Erythroblast (primary cell): ENCODE results near the gene HOXB13.

ENCODE experiments used
- DNase-seq, 2 experiments: peaks; one replicate each; lab custom pipeline; 2025; lab: John Stamatoyannopoulos, UW
- GATA1 ChIP-seq: IDR thresholded peaks from 2 replicates; pipeline ENCODE4 v1.6.1; 2011; ENCODE audit warnings: low read depth, mild to moderate bottlenecking, control low read depth, low read length, moderate library complexity
- POLR2A ChIP-seq: IDR thresholded peaks from 2 replicates; pipeline ENCODE4 v1.6.1; 2011; ENCODE audit warnings: mild to moderate bottlenecking, low read length

HOXB13 gene

GRCh38 chr17:48753794-48754499 is 25.4 kb upstream of the HOXB13 start:
- no peak for TF ChIP-seq GATA1
- TF ChIP-seq POLR2A: no peak
- DNase-seq: no peak

- no peak for DNase-seq
- TF ChIP-seq POLR2A: no peak
- no peak for TF ChIP-seq GATA1
Observed at GRCh38 chr17:48752399-48753288, 24.1 kb upstream of the HOXB13 start.

GRCh38 chr17:48751733-48752398 is 23.3 kb upstream of the HOXB13 start:
- no peak for DNase-seq
- TF ChIP-seq POLR2A (no peak), GATA1 (no peak)

GRCh38 chr17:48751172-48751571 is 22.6 kb upstream of the HOXB13 start:
- TF ChIP-seq GATA1 (no peak), POLR2A (no peak)
- no peak for DNase-seq

GRCh38 chr17:48749621-48750553 is 21.3 kb upstream of the HOXB13 start:
- TF ChIP-seq POLR2A: no peak
- TF ChIP-seq GATA1: no peak
- DNase-seq: no peak

- DNase-seq: no peak
- TF ChIP-seq POLR2A: no peak
- no peak for TF ChIP-seq GATA1
Observed at GRCh38 chr17:48748718-48749566, 20.4 kb upstream of the HOXB13 start.

GRCh38 chr17:48747445-48748363 is 19.2 kb upstream of the HOXB13 start:
- DNase-seq: no peak
- TF ChIP-seq POLR2A: no peak

- DNase-seq: no peak
- no peak for TF ChIP-seq POLR2A
- TF ChIP-seq GATA1: no peak
Observed at GRCh38 chr17:48746916-48747444, 18.4 kb upstream of the HOXB13 start.

- TF ChIP-seq GATA1 (no peak), POLR2A (no peak)
- DNase-seq: no peak
Observed at GRCh38 chr17:48745381-48746275, 17.1 kb upstream of the HOXB13 start.

- no peak for DNase-seq
- TF ChIP-seq POLR2A (no peak), GATA1 (no peak)
Observed at GRCh38 chr17:48740537-48740936, 12.0 kb upstream of the HOXB13 start.

- TF ChIP-seq POLR2A (no peak), GATA1 (no peak)
- no peak for DNase-seq
Observed at GRCh38 chr17:48738803-48739526, 10.4 kb upstream of the HOXB13 start.
